ENCODE data around the gene LRRC75B.
"Not testable (repeated sequence)": the region's sequence is repeated elsewhere in the genome, so short reads cannot be mapped to it uniquely, and the experiment has no call there.

The LRRC75B gene

GRCh38 chr22:24554313-24555164 lies 38.3 kb downstream of the LRRC75B start, which contains the start of gene GUCD1:
GUCD1 (minus strand) TSS chr22:24555138; CDS start chr22:24554991, 147 bp downstream.
- peak; percentile 8 to 24 for DNase-seq (ENCODE audit: low read depth in 2 of 2)

DNA sequence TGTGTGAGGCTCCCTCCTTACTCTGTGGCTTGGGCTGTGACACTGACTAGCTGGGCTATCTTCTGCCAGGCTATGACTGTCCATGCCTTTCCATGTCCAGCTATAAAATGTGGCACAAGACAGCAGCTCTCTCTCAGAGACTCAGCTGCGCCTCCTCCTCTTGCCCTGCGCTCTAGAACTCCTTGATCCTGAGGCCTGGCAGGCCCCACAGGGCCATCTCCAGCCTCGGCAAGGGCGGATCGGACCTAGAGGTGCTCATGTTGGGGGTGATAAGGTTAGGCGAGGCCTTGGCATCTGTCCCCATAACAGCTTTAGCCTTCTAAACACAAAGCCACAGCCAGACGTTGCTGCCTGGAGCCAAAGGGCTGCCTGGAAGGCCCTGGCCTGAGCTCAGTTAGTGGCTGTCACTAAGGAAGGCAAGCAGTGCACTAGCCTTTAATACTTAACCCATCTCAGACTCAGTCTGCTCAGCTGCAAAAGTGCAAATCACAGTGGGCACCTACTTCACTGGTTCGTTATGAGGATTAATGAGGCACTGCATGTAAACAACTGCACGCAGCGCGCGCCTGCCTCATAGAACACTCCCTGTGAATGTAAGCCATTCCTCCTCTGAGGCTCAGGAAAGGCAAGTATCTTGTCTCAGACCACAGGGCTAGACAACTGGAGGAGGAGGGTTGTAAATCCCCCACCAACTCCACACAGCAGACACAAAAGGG lies 39.1 kb downstream of the LRRC75B start:
- no peak for DNase-seq (ENCODE audit: low read depth in 2 of 2)

GRCh38 chr22:24552503-24553286 lies 40.2 kb downstream of the LRRC75B start:
- DNase-seq (ENCODE audit: low read depth in 2 of 2), result not testable (repeated sequence)

GRCh38 chr22:24550902-24551435 lies 41.9 kb downstream of the LRRC75B start:
- no peak for DNase-seq (ENCODE audit: low read depth in 2 of 2)

- DNase-seq (ENCODE audit: low read depth in 2 of 2), result no peak
Observed at GRCh38 chr22:24550028-24550901, 42.6 kb downstream of the LRRC75B start.

- DNase-seq (ENCODE audit: low read depth in 2 of 2), result no peak
Observed at GRCh38 chr22:24548812-24549211, 44.1 kb downstream of the LRRC75B start.

DNA sequence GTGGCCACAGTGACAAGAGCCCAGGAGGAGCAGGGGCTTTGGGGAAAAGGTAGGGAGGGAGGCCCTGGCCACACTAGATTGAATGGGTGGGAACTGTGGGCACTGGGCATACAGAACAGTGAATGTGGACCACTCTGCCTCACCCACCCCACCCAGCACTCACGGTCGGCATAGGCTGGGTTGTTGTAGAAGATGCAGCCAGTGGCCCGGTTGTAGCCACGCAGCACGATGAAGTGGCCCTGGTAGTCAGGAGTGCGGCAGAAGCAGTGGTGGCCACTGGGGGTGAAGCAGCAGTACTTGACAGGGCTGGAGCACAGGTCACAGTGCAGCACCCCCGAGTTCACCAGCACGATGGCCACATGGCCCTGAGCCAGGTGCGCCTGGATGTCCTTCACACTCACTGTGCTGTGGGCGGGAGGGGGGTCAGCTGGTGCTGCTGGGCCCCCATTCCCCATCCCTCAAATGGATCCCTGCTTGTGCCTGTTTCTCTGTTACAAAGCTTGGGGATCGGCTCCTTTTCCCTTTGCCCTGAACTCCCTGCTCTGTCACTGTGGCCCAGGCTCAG lies 49.1 kb downstream of the LRRC75B start:
- no peak for DNase-seq (ENCODE audit: low read depth in 2 of 2)

DNA sequence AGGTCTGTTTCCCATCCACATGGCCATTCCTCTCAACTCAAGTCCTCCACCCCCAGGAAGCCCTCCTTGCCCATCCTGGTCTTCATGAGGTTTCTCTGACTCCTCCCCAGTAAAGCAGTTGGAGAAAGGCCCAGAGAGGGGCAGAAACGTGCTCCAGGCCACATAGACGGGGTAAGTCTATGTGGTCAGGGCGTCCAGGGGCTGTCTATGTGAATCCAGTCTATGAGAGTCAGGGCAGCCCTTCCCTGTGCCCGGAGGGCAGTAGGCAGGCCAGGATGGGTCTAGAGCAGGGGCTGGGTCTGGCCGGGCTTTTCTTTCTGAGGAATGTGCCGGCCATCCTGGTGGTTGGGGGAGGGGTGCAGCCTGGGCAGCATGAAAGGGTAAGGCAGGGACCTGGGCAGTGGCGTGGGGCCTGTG lies 49.7 kb downstream of the LRRC75B start:
- no peak for DNase-seq (ENCODE audit: low read depth in 2 of 2)

GRCh38 chr22:24542641-24543040 lies 50.2 kb downstream of the LRRC75B start:
- DNase-seq (ENCODE audit: low read depth in 2 of 2), result no peak

DNA sequence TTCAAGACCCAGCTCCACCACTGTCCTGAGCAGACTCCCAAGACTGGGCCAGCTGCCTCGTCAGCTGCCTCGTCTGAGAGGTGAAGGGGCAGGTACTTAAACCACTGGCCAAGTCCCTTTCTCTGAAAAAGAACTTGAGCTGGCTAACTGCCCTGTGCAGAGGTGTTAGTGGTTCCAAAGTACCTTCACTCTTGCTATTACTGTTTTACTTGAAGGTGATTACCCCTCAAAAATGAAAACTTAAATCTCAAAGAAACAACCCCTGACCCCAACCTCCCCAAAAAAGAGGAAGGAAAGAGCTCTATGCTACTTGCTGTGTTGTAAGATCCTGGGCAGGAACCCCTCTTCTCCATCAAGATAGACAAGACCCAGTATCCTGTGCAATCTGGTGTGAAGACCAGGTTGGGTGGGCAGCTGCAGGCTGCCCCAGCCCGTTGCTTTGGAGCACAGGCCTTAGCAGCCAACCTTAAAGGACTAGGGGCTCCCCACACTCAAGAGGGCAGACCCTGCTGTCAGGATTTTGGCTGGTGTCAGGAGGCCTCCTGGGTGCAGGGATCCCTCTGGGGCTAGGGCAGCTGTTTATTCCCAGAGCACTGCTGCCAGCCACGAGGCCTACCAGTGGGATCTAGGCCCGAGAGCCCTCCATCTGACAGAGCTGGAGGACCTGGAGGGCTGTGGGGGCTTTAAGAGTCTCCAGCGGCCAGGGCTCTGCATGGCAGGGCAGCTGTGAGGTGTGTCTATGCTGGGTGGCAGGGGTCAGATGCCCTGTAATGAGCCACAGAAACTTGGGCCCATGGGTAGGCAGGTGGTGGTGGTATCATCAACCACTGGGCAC lies 51.0 kb downstream of the LRRC75B start:
- DNase-seq (ENCODE audit: low read depth in 2 of 2), result no peak

DNA sequence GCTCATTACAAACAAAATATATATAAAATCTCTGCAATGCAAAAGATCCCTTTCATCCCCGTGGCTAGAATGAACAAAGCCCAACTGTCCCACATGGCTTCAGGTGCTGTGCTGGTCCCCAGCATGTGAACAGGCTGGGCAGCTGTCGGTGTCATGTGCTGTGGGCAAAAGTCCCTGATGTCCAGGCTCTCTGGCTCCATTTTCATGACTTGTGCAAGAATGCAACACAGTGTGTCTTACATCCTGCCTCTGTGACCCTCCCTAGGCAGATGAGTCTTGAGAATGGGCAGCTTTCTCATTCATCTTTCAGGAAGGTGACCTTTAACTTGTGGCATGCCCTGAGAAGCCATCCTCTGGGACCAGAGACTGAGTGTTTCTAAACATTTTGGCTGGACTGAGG lies 52.4 kb downstream of the LRRC75B start:
- no peak for DNase-seq (ENCODE audit: low read depth in 2 of 2)

- no peak for DNase-seq (ENCODE audit: low read depth in 2 of 2)
Observed at GRCh38 chr22:24536089-24536488, 56.8 kb downstream of the LRRC75B start.
